ENCODE measurements around the gene BCL11A.
A peak's percentile ranks its signal among the peaks of the same experiment; 100 is the strongest.

Gene BCL11A

GRCh38 chr2:60548311-60548710, 5.1 kb downstream of the BCL11A start:
- no peak overlapping the region for H3K9ac ChIP-seq (ENCODE audit: low read depth in 1 of 2, low read length in 2 of 2)
- peaks cover 5 to 24% of the 10 kb centered on the region in 2 donors for H3K36me3 ChIP-seq (ENCODE audit: control insufficient read depth in 1 of 2, insufficient read depth in 2 of 2, low read length in 2 of 2)
- H3K4me3 ChIP-seq (ENCODE audit: low read depth in 1 of 2, low read length in 2 of 2), result peak overlapping the region; percentile 77 to 89
- no peaks in the 10 kb centered on the region for H3K9me3 ChIP-seq (ENCODE audit: control insufficient read depth in 1 of 2, low read length in 2 of 2)
- peaks cover 24 to 25% of the 10 kb centered on the region in 2 donors for H3K4me1 ChIP-seq (ENCODE audit: control insufficient read depth in 1 of 2, insufficient read depth in 2 of 2, low read length in 2 of 2)
- peaks cover 2 to 8% of the 10 kb centered on the region in 2 donors for H3K27me3 ChIP-seq (ENCODE audit: control insufficient read depth in 1 of 2, insufficient read depth in 2 of 2, low read length in 2 of 2)
- no peak overlapping the region for H3K27ac ChIP-seq (ENCODE audit: low read depth, low read length)

GRCh38 chr2:60547841-60548240, 5.6 kb downstream of the BCL11A start:
- H3K4me3 ChIP-seq (ENCODE audit: low read depth in 1 of 2, low read length in 2 of 2), result peak overlapping the region in 1 of 2 donors; percentile 10
- peaks cover 2 to 8% of the 10 kb centered on the region in 2 donors for H3K27me3 ChIP-seq (ENCODE audit: control insufficient read depth in 1 of 2, insufficient read depth in 2 of 2, low read length in 2 of 2)
- H3K36me3 ChIP-seq (ENCODE audit: control insufficient read depth in 1 of 2, insufficient read depth in 2 of 2, low read length in 2 of 2), result peaks cover 5 to 25% of the 10 kb centered on the region in 2 donors
- H3K9ac ChIP-seq (ENCODE audit: low read depth in 1 of 2, low read length in 2 of 2), result no peak overlapping the region
- peaks cover 24 to 25% of the 10 kb centered on the region in 2 donors for H3K4me1 ChIP-seq (ENCODE audit: control insufficient read depth in 1 of 2, insufficient read depth in 2 of 2, low read length in 2 of 2)
- H3K27ac ChIP-seq (ENCODE audit: low read depth, low read length), result no peak overlapping the region
- no peaks in the 10 kb centered on the region for H3K9me3 ChIP-seq (ENCODE audit: control insufficient read depth in 1 of 2, low read length in 2 of 2)

- H3K36me3 ChIP-seq (ENCODE audit: control insufficient read depth in 1 of 2, insufficient read depth in 2 of 2, low read length in 2 of 2), result peaks cover 5 to 25% of the 10 kb centered on the region in 2 donors
- H3K4me1 ChIP-seq (ENCODE audit: control insufficient read depth in 1 of 2, insufficient read depth in 2 of 2, low read length in 2 of 2), result peaks cover 24 to 25% of the 10 kb centered on the region in 2 donors
- no peak overlapping the region for H3K9ac ChIP-seq (ENCODE audit: low read depth in 1 of 2, low read length in 2 of 2)
- peak overlapping the region in 1 of 2 donors; percentile 11 for H3K4me3 ChIP-seq (ENCODE audit: low read depth in 1 of 2, low read length in 2 of 2)
- H3K27me3 ChIP-seq (ENCODE audit: control insufficient read depth in 1 of 2, insufficient read depth in 2 of 2, low read length in 2 of 2), result peaks cover 0 to 8% of the 10 kb centered on the region in 2 donors
- no peaks in the 10 kb centered on the region for H3K9me3 ChIP-seq (ENCODE audit: control insufficient read depth in 1 of 2, low read length in 2 of 2)
- H3K27ac ChIP-seq (ENCODE audit: low read depth, low read length), result no peak overlapping the region
Observed at GRCh38 chr2:60546756-60547420, 6.6 kb downstream of the BCL11A start.

- peaks cover 0 to 8% of the 10 kb centered on the region in 2 donors for H3K27me3 ChIP-seq (ENCODE audit: control insufficient read depth in 1 of 2, insufficient read depth in 2 of 2, low read length in 2 of 2)
- no peak overlapping the region for H3K4me3 ChIP-seq (ENCODE audit: low read depth in 1 of 2, low read length in 2 of 2)
- peaks cover 26 to 32% of the 10 kb centered on the region in 2 donors for H3K4me1 ChIP-seq (ENCODE audit: control insufficient read depth in 1 of 2, insufficient read depth in 2 of 2, low read length in 2 of 2)
- no peak overlapping the region for H3K9ac ChIP-seq (ENCODE audit: low read depth in 1 of 2, low read length in 2 of 2)
- H3K27ac ChIP-seq (ENCODE audit: low read depth, low read length), result no peak overlapping the region
- peaks cover 5 to 25% of the 10 kb centered on the region in 2 donors for H3K36me3 ChIP-seq (ENCODE audit: control insufficient read depth in 1 of 2, insufficient read depth in 2 of 2, low read length in 2 of 2)
- H3K9me3 ChIP-seq (ENCODE audit: control insufficient read depth in 1 of 2, low read length in 2 of 2), result no peaks in the 10 kb centered on the region
Observed at GRCh38 chr2:60544954-60545560, 8.4 kb downstream of the BCL11A start.

- H3K36me3 ChIP-seq (ENCODE audit: control insufficient read depth in 1 of 2, insufficient read depth in 2 of 2, low read length in 2 of 2), result peaks cover 5 to 25% of the 10 kb centered on the region in 2 donors
- H3K4me1 ChIP-seq (ENCODE audit: control insufficient read depth in 1 of 2, insufficient read depth in 2 of 2, low read length in 2 of 2), result peaks cover 31 to 42% of the 10 kb centered on the region in 2 donors
- H3K9me3 ChIP-seq (ENCODE audit: control insufficient read depth in 1 of 2, low read length in 2 of 2), result no peaks in the 10 kb centered on the region
- no peak overlapping the region for H3K4me3 ChIP-seq (ENCODE audit: low read depth in 1 of 2, low read length in 2 of 2)
- H3K9ac ChIP-seq (ENCODE audit: low read depth in 1 of 2, low read length in 2 of 2), result no peak overlapping the region
- H3K27me3 ChIP-seq (ENCODE audit: control insufficient read depth in 1 of 2, insufficient read depth in 2 of 2, low read length in 2 of 2), result peaks cover 0 to 4% of the 10 kb centered on the region in 2 donors
- H3K27ac ChIP-seq (ENCODE audit: low read depth, low read length), result no peak overlapping the region
Observed at GRCh38 chr2:60544062-60544461, 9.4 kb downstream of the BCL11A start.

- Histone ChIP-seq H3K36me3 (ENCODE audit: control insufficient read depth in 1 of 2, insufficient read depth in 2 of 2, low read length in 2 of 2) (peaks cover 5 to 25% of the 10 kb centered on the region in 2 donors), H3K9me3 (ENCODE audit: control insufficient read depth in 1 of 2, low read length in 2 of 2) (no peaks in the 10 kb centered on the region), H3K9ac (ENCODE audit: low read depth in 1 of 2, low read length in 2 of 2) (no peak overlapping the region), H3K27ac (ENCODE audit: low read depth, low read length) (no peak overlapping the region), H3K27me3 (ENCODE audit: control insufficient read depth in 1 of 2, insufficient read depth in 2 of 2, low read length in 2 of 2) (peaks cover 0 to 4% of the 10 kb centered on the region in 2 donors), H3K4me3 (ENCODE audit: low read depth in 1 of 2, low read length in 2 of 2) (no peak overlapping the region), H3K4me1 (ENCODE audit: control insufficient read depth in 1 of 2, insufficient read depth in 2 of 2, low read length in 2 of 2) (peaks cover 44 to 53% of the 10 kb centered on the region in 2 donors)
Observed at GRCh38 chr2:60541056-60541651, 12.3 kb downstream of the BCL11A start.

GRCh38 chr2:60540074-60540473, 13.4 kb downstream of the BCL11A start:
- Histone ChIP-seq H3K9ac (ENCODE audit: low read depth in 1 of 2, low read length in 2 of 2) (no peak overlapping the region), H3K36me3 (ENCODE audit: control insufficient read depth in 1 of 2, insufficient read depth in 2 of 2, low read length in 2 of 2) (peaks cover 0 to 15% of the 10 kb centered on the region in 2 donors), H3K4me1 (ENCODE audit: control insufficient read depth in 1 of 2, insufficient read depth in 2 of 2, low read length in 2 of 2) (peaks cover 44 to 53% of the 10 kb centered on the region in 2 donors), H3K27me3 (ENCODE audit: control insufficient read depth in 1 of 2, insufficient read depth in 2 of 2, low read length in 2 of 2) (peaks cover 0 to 4% of the 10 kb centered on the region in 2 donors), H3K4me3 (ENCODE audit: low read depth in 1 of 2, low read length in 2 of 2) (no peak overlapping the region), H3K9me3 (ENCODE audit: control insufficient read depth in 1 of 2, low read length in 2 of 2) (no peaks in the 10 kb centered on the region), H3K27ac (ENCODE audit: low read depth, low read length) (no peak overlapping the region)

- Histone ChIP-seq H3K4me3 (ENCODE audit: low read depth in 1 of 2, low read length in 2 of 2) (peak overlapping the region in 1 of 2 donors; percentile 10), H3K4me1 (ENCODE audit: control insufficient read depth in 1 of 2, insufficient read depth in 2 of 2, low read length in 2 of 2) (peaks cover 49 to 62% of the 10 kb centered on the region in 2 donors), H3K36me3 (ENCODE audit: control insufficient read depth in 1 of 2, insufficient read depth in 2 of 2, low read length in 2 of 2) (peaks cover 0 to 9% of the 10 kb centered on the region in 2 donors), H3K27ac (ENCODE audit: low read depth, low read length) (no peak overlapping the region), H3K9ac (ENCODE audit: low read depth in 1 of 2, low read length in 2 of 2) (no peak overlapping the region), H3K27me3 (ENCODE audit: control insufficient read depth in 1 of 2, insufficient read depth in 2 of 2, low read length in 2 of 2) (peaks cover 0 to 2% of the 10 kb centered on the region in 2 donors), H3K9me3 (ENCODE audit: control insufficient read depth in 1 of 2, low read length in 2 of 2) (no peaks in the 10 kb centered on the region)
Observed at GRCh38 chr2:60539140-60539539, 14.3 kb downstream of the BCL11A start.

- Histone ChIP-seq H3K36me3 (ENCODE audit: control insufficient read depth in 1 of 2, insufficient read depth in 2 of 2, low read length in 2 of 2) (no peaks in the 10 kb centered on the region), H3K27me3 (ENCODE audit: control insufficient read depth in 1 of 2, insufficient read depth in 2 of 2, low read length in 2 of 2) (no peaks in the 10 kb centered on the region), H3K4me1 (ENCODE audit: control insufficient read depth in 1 of 2, insufficient read depth in 2 of 2, low read length in 2 of 2) (peaks cover 54 to 70% of the 10 kb centered on the region in 2 donors), H3K4me3 (ENCODE audit: low read depth in 1 of 2, low read length in 2 of 2) (peak overlapping the region in 1 of 2 donors; percentile 17), H3K9me3 (ENCODE audit: control insufficient read depth in 1 of 2, low read length in 2 of 2) (no peaks in the 10 kb centered on the region), H3K9ac (ENCODE audit: low read depth in 1 of 2, low read length in 2 of 2) (no peak overlapping the region), H3K27ac (ENCODE audit: low read depth, low read length) (no peak overlapping the region)
Observed at GRCh38 chr2:60538101-60538500, 15.4 kb downstream of the BCL11A start.

- H3K9ac ChIP-seq (ENCODE audit: low read depth in 1 of 2, low read length in 2 of 2), result no peak overlapping the region
- H3K36me3 ChIP-seq (ENCODE audit: control insufficient read depth in 1 of 2, insufficient read depth in 2 of 2, low read length in 2 of 2), result no peaks in the 10 kb centered on the region
- no peak overlapping the region for H3K27ac ChIP-seq (ENCODE audit: low read depth, low read length)
- no peaks in the 10 kb centered on the region for H3K9me3 ChIP-seq (ENCODE audit: control insufficient read depth in 1 of 2, low read length in 2 of 2)
- H3K27me3 ChIP-seq (ENCODE audit: control insufficient read depth in 1 of 2, insufficient read depth in 2 of 2, low read length in 2 of 2), result peaks cover 0 to under 1% of the 10 kb centered on the region in 2 donors
- no peak overlapping the region for H3K4me3 ChIP-seq (ENCODE audit: low read depth in 1 of 2, low read length in 2 of 2)
- H3K4me1 ChIP-seq (ENCODE audit: control insufficient read depth in 1 of 2, insufficient read depth in 2 of 2, low read length in 2 of 2), result peaks cover 61 to 82% of the 10 kb centered on the region in 2 donors
Observed at GRCh38 chr2:60536746-60537145, 16.7 kb downstream of the BCL11A start.

Data from duodenal mucosa (tissue), 2 donors.